ENCODE data around the gene MMEL1.

DNA sequence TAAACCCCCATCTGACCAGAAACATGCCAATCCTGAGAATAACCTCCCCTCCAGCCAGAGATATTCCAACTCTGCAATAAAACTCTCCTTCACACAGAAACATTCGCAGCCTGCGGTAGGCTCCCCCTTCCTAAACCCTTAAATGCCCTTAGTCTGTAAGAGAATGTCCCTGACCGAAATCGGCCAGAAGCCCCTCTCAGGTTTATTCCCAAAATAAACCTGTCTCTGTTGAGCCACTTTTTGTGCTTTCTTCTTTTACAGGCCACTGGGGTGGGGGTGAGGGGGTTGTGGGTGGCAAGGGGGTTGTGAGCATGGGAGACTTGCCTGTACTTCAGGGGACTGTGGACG is 41.6 kb downstream of the MMEL1 start:
- TF ChIP-seq, protein P1, sequence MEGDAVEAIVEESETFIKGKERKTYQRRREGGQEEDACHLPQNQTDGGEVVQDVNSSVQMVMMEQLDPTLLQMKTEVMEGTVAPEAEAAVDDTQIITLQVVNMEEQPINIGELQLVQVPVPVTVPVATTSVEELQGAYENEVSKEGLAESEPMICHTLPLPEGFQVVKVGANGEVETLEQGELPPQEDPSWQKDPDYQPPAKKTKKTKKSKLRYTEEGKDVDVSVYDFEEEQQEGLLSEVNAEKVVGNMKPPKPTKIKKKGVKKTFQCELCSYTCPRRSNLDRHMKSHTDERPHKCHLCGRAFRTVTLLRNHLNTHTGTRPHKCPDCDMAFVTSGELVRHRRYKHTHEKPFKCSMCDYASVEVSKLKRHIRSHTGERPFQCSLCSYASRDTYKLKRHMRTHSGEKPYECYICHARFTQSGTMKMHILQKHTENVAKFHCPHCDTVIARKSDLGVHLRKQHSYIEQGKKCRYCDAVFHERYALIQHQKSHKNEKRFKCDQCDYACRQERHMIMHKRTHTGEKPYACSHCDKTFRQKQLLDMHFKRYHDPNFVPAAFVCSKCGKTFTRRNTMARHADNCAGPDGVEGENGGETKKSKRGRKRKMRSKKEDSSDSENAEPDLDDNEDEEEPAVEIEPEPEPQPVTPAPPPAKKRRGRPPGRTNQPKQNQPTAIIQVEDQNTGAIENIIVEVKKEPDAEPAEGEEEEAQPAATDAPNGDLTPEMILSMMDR (IDR thresholded peaks at IDR 0.05): no peak
- TF ChIP-seq POLR2A (IDR thresholded peaks at IDR 0.05): no peak

Measured in right lobe of liver (tissue), 4 donors.